GM21528 (cell line): ENCODE measurements around the gene CFL2.
"Not testable (repeated sequence)": the region's sequence is repeated elsewhere in the genome, so short reads cannot be mapped to it uniquely, and the experiment has no call there.

Source experiments
- ATAC-seq: cut with Tn5 transposase; IDR thresholded peaks from one replicate; pipeline ENCODE4 v1.9.1; 2021; ENCODE audit warnings: mild to moderate bottlenecking, moderate library complexity; ENCODE audit not compliant: unreplicated experiment, low FRiP score

CFL2 gene

GRCh38 chr14:34714320-34715126 lies at the start of gene CFL2:
Gene CFL2, minus strand, starts transcription at chr14:34714593. Its CDS starts 53 bp downstream, at chr14:34714540.
- peak; percentile 83 for ATAC-seq

- ATAC-seq: no peak
Measured at GRCh38 chr14:34755215-34755614, 40.8 kb upstream of the CFL2 start.

- ATAC-seq: no peak
Measured at GRCh38 chr14:34754687-34755086, 40.3 kb upstream of the CFL2 start.

GRCh38 chr14:34750670-34751069 lies 36.3 kb upstream of the CFL2 start:
- no peak for ATAC-seq

- ATAC-seq: no peak
Measured at GRCh38 chr14:34750233-34750632, 35.8 kb upstream of the CFL2 start.

GRCh38 chr14:34749408-34749807 lies 35.0 kb upstream of the CFL2 start:
- ATAC-seq: no peak

GRCh38 chr14:34742270-34743115 lies 28.1 kb upstream of the CFL2 start:
- no peak for ATAC-seq

GRCh38 chr14:34741840-34742239 lies 27.4 kb upstream of the CFL2 start:
- no peak for ATAC-seq

- not testable (repeated sequence) for ATAC-seq
Measured at GRCh38 chr14:34740139-34740538, 25.7 kb upstream of the CFL2 start.

GRCh38 chr14:34737079-34737478 lies 22.7 kb upstream of the CFL2 start:
- ATAC-seq: not testable (repeated sequence)

GRCh38 chr14:34733245-34733644 lies 18.9 kb upstream of the CFL2 start:
- ATAC-seq: no peak

GRCh38 chr14:34732802-34733201 lies 18.4 kb upstream of the CFL2 start:
- ATAC-seq: no peak

- no peak for ATAC-seq
Measured at GRCh38 chr14:34723867-34724266, 9.5 kb upstream of the CFL2 start.

- no peak for ATAC-seq
Measured at GRCh38 chr14:34722723-34723545, 8.5 kb upstream of the CFL2 start.

- no peak for ATAC-seq
Measured at GRCh38 chr14:34721129-34721528, 6.7 kb upstream of the CFL2 start.

GRCh38 chr14:34718750-34719304 lies 4.4 kb upstream of the CFL2 start:
- ATAC-seq: no peak

GRCh38 chr14:34715127-34715863 lies 902 bp upstream of the CFL2 start:
- ATAC-seq: no peak

- ATAC-seq: peak; percentile 21
Measured at GRCh38 chr14:34713681-34714319, 593 bp downstream of the CFL2 start.

GRCh38 chr14:34713122-34713680 lies 1.2 kb downstream of the CFL2 start:
- no peak for ATAC-seq
